Smooth muscle cell of trachea (primary cell): ENCODE data around the gene PKIB. TPM values are rescaled to one million over a fixed set of nuclear protein-coding genes. Genes with fewer than 3 reads are reported as not detected.

Experiments
- total RNA-seq: library from RNA; depleted of rRNA; stranded (reverse); fragments of >200 nt; gene quantifications from 2 replicates; pipeline ENCODE4 v1.2.1, GENCODE V29; 2014

PKIB gene, protein sequence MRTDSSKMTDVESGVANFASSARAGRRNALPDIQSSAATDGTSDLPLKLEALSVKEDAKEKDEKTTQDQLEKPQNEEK
- 2.6 and 11.1 TPM in 2 replicates for total RNA-seq

GRCh38 chr6:122609881-122610689, at the start of gene PKIB:
TSS of gene PKIB (plus strand) at chr6:122610405. CDS start at chr6:122717795, 107,390 bp downstream.

Other genes starting within 250 kb of the PKIB start
- 28.9 and 33.3 TPM in 2 replicates for gene HSF2, start 210.8 kb upstream of the PKIB start, total RNA-seq
- 257 and 308 TPM in 2 replicates for gene SERINC1, start 138.6 kb upstream of the PKIB start, total RNA-seq
- gene FABP7, start 169.3 kb downstream of the PKIB start, total RNA-seq, result 0.15 TPM in 1 of 2 replicates, not detected in the other
- gene SMPDL3A, start 178.9 kb downstream of the PKIB start, total RNA-seq, result 18.0 and 47.1 TPM in 2 replicates